GM18907 (cell line): ENCODE data around the gene ALPK1.
A peak's percentile ranks its signal among the peaks of the same experiment; 100 is the strongest.
"Not testable (repeated sequence)": the region's sequence is repeated elsewhere in the genome, so short reads cannot be mapped to it uniquely, and the experiment has no call there.

Experiments used
- ATAC-seq: cut with Tn5 transposase; IDR thresholded peaks from one replicate; pipeline ENCODE4 v1.9.1; 2021; ENCODE audit warnings: mild to moderate bottlenecking, moderate library complexity; ENCODE audit not compliant: unreplicated experiment

The ALPK1 gene

GRCh38 chr4:112296949-112297880 lies at the start of gene ALPK1:
TSS of gene ALPK1 (plus strand) at chr4:112297369.
- ATAC-seq: peak; percentile 89

GRCh38 chr4:112251019-112251643 lies 46.0 kb upstream of the ALPK1 start:
- no peak for ATAC-seq

- ATAC-seq: no peak
Measured at GRCh38 chr4:112252234-112252633, 44.9 kb upstream of the ALPK1 start.

- ATAC-seq: peak; percentile 90
Measured at GRCh38 chr4:112253382-112254000, 43.7 kb upstream of the ALPK1 start.

- ATAC-seq: no peak
Measured at GRCh38 chr4:112257098-112257497, 40.1 kb upstream of the ALPK1 start.

GRCh38 chr4:112266823-112267222 lies 30.3 kb upstream of the ALPK1 start:
- ATAC-seq: no peak

- no peak for ATAC-seq
Measured at GRCh38 chr4:112270051-112270450, 27.1 kb upstream of the ALPK1 start.

GRCh38 chr4:112270640-112271421 lies 26.3 kb upstream of the ALPK1 start:
- no peak for ATAC-seq

- ATAC-seq: no peak
Measured at GRCh38 chr4:112272292-112272691, 24.9 kb upstream of the ALPK1 start.

- no peak for ATAC-seq
Measured at GRCh38 chr4:112274959-112275358, 22.2 kb upstream of the ALPK1 start.

GRCh38 chr4:112276113-112276512 lies 21.1 kb upstream of the ALPK1 start:
- no peak for ATAC-seq

- ATAC-seq: no peak
Measured at GRCh38 chr4:112277220-112277619, 19.9 kb upstream of the ALPK1 start.

GRCh38 chr4:112277705-112278448 lies 19.3 kb upstream of the ALPK1 start:
- ATAC-seq: no peak

- ATAC-seq: peak; percentile 69
Measured at GRCh38 chr4:112279025-112279881, 17.9 kb upstream of the ALPK1 start.

GRCh38 chr4:112279882-112280315 lies 17.3 kb upstream of the ALPK1 start:
- peak; percentile 10 for ATAC-seq

GRCh38 chr4:112280386-112281056 lies 16.6 kb upstream of the ALPK1 start:
- ATAC-seq: no peak

GRCh38 chr4:112281895-112282398 lies 15.2 kb upstream of the ALPK1 start:
- ATAC-seq: not testable (repeated sequence)

GRCh38 chr4:112282860-112283667 lies 14.1 kb upstream of the ALPK1 start:
- no peak for ATAC-seq
